Sigmoid colon (tissue), 7 donors: ENCODE results near the gene PTPRO. TPM values are rescaled to one million over a fixed set of nuclear protein-coding genes. Genes with fewer than 3 reads are reported as not detected.
A peak's percentile ranks its signal among the peaks of the same experiment; 100 is the strongest.

Source experiments
- DNase-seq: peaks from one replicate; pipeline ENCODE4 v3.0.0-alpha.2; 2019
- H3K27ac ChIP-seq, 4 donors: fragments of 200-600 bp; sonication (generic); one replicate each; pipeline ENCODE4 v1.5.1; 2016 to 2019; ENCODE audit warnings: mild to moderate bottlenecking in 1 of 4
- H3K27me3 ChIP-seq, 3 donors: fragments of 200-600 bp; sonication (generic); one replicate each; pipeline ENCODE4 v1.5.1; 2019; ENCODE audit warnings: mild to moderate bottlenecking in 1 of 3
- H3K36me3 ChIP-seq, 4 donors: fragments of 200-600 bp; sonication (generic); one replicate each; pipeline ENCODE4 v1.5.1; 2016 to 2019
- H3K4me1 ChIP-seq, 4 donors: fragments of 200-600 bp; sonication (generic); one replicate each; pipeline ENCODE4 v1.5.1; 2017 to 2019
- H3K4me3 ChIP-seq, 4 donors: fragments of 200-600 bp; sonication (generic); one replicate each; pipeline ENCODE4 v1.5.1; 2017 to 2019; ENCODE audit warnings: mild to moderate bottlenecking in 2 of 4, moderate library complexity in 1 of 4
- H3K9me3 ChIP-seq, 4 donors: fragments of 200-600 bp in 3 of 4; sonication (generic) in 3 of 4; one replicate each; pipeline versions ENCODE4 v1.5.1 to v1.6.1; 2013 to 2019
- EP300 ChIP-seq, 4 donors: sonication (generic); formaldehyde crosslinking; IDR thresholded peaks; one replicate each; pipeline ENCODE4 v1.6.1; 2017; ENCODE audit warnings: antibody characterized with exemption in 4 of 4
- POLR2A ChIP-seq, 2 donors: fragments of 450-650 bp; IDR thresholded peaks; one replicate each; pipeline ENCODE4 v1.6.1; 2016; ENCODE audit warnings: antibody characterized with exemption in 2 of 2, mild to moderate bottlenecking in 2 of 2, moderate library complexity in 2 of 2
- POLR2AphosphoS5 ChIP-seq, 4 donors: sonication (generic); formaldehyde crosslinking; IDR thresholded peaks; one replicate each; pipeline ENCODE4 v1.6.1; 2017; ENCODE audit warnings: antibody characterized with exemption in 4 of 4
- WGBS, 2 donors: extraction: QIAGEN DNeasy Blood & Tissue Kit; methylation state at CpG; one replicate each; pipeline ENCODE4 v1.1.7; 2013; 5-methylcytosine and 5-hydroxymethylcytosine counted together
- intact Hi-C: fragments of 100-400 bp; cut with DNase I; formaldehyde crosslinking; loops from one replicate; pipeline ENCODE4 v1.15.1; 2023
- polyA plus RNA-seq, 3 donors: library from polyadenylated mRNA; stranded (reverse); fragments of 200-250 nt; gene quantifications; one replicate each; pipeline ENCODE4 v1.2.3, GENCODE V29; 2013
- total RNA-seq, 4 donors: library from RNA; depleted of rRNA; stranded (reverse); fragments of >200 nt; gene quantifications; one replicate each; pipeline ENCODE4 v1.1.0, GENCODE V29; 2016
- TF ChIP-seq, protein P1 (sequence below), 4 experiments: fragments of 450-650 bp in 3 of 4; fragments of 200-600 bp in 1 of 4; IDR thresholded peaks; one replicate each; pipeline ENCODE4 v1.5.1; 2016 to 2019; ENCODE audit warnings: antibody characterized with exemption in 4 of 4, mild to moderate bottlenecking in 3 of 4, moderate library complexity in 2 of 4
- donor health status: healthy with polysubstance abuse.
- donor health status: Bipolar disorder and iron deficiency.
- donor health status: healthy.

The PTPRO gene
- total and polyA plus RNA-seq, 7 donors, result 0.99 to 8.5 (median 1.9) TPM

GRCh38 chr12:15495746-15496145, 173.4 kb downstream of the PTPRO start:
- TF ChIP-seq POLR2A (IDR thresholded peaks at IDR 0.05), result no peak
- TF ChIP-seq, protein P1, sequence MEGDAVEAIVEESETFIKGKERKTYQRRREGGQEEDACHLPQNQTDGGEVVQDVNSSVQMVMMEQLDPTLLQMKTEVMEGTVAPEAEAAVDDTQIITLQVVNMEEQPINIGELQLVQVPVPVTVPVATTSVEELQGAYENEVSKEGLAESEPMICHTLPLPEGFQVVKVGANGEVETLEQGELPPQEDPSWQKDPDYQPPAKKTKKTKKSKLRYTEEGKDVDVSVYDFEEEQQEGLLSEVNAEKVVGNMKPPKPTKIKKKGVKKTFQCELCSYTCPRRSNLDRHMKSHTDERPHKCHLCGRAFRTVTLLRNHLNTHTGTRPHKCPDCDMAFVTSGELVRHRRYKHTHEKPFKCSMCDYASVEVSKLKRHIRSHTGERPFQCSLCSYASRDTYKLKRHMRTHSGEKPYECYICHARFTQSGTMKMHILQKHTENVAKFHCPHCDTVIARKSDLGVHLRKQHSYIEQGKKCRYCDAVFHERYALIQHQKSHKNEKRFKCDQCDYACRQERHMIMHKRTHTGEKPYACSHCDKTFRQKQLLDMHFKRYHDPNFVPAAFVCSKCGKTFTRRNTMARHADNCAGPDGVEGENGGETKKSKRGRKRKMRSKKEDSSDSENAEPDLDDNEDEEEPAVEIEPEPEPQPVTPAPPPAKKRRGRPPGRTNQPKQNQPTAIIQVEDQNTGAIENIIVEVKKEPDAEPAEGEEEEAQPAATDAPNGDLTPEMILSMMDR (IDR thresholded peaks at IDR 0.05), result no peak
- WGBS, 2 donors, result 0% methylated on average over 1 of the region's 1 CpG
- intact Hi-C loops, result no loop called here
- H3K27me3 ChIP-seq, result no peaks in the 10 kb centered on the region
- H3K4me1 ChIP-seq, result no peaks in the 10 kb centered on the region
- no peak overlapping the region for H3K4me3 ChIP-seq
- H3K9me3 ChIP-seq, result no peaks in the 10 kb centered on the region
- no peak overlapping the region for H3K27ac ChIP-seq
- no peak for DNase-seq
- H3K36me3 ChIP-seq, result no peaks in the 10 kb centered on the region

DNA sequence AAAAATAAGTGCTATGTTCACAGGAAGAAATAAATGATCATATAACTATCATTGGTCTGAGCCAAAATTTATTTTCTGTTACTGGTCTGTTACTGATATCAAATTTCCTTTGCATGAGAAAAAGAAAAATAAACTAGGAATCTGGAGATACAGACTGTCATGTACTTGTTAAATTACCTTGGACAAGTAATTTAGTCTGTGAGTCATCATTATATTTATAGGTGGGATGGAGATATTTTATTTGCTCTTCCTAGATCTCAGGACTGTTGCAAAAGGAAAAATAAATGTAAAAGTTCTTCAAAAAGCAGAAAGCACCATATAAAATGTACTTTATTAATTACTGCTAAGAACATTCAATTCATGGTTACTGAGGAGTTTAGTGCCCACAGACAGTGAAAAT, 174.4 kb downstream of the PTPRO start:
- TF ChIP-seq EP300 (IDR thresholded peaks at IDR 0.05) (no peak), POLR2A (IDR thresholded peaks at IDR 0.05) (no peak)
- Histone ChIP-seq H3K27ac (no peak overlapping the region), H3K27me3 (no peaks in the 10 kb centered on the region), H3K4me3 (no peak overlapping the region), H3K4me1 (no peaks in the 10 kb centered on the region), H3K36me3 (no peaks in the 10 kb centered on the region), H3K9me3 (no peaks in the 10 kb centered on the region)
- no peak for DNase-seq
- intact Hi-C loops, result no loop called here

GRCh38 chr12:15497671-15498292, 175.5 kb downstream of the PTPRO start:
- H3K36me3 ChIP-seq, result no peaks in the 10 kb centered on the region
- intact Hi-C loops, result no loop called here
- no peak overlapping the region for H3K4me3 ChIP-seq
- WGBS, 2 donors, result 55 to 65% methylated on average over 4 of the region's 4 CpGs
- no peak for DNase-seq
- H3K27me3 ChIP-seq, result no peaks in the 10 kb centered on the region
- H3K27ac ChIP-seq, result no peak overlapping the region
- no peaks in the 10 kb centered on the region for H3K9me3 ChIP-seq
- TF ChIP-seq EP300 (IDR thresholded peaks at IDR 0.05), result no peak
- TF ChIP-seq POLR2AphosphoS5 (IDR thresholded peaks at IDR 0.05), result no peak
- TF ChIP-seq, protein P1 (IDR thresholded peaks at IDR 0.05), result no peak
- no peak for TF ChIP-seq POLR2A (IDR thresholded peaks at IDR 0.05)
- H3K4me1 ChIP-seq, result no peaks in the 10 kb centered on the region

DNA sequence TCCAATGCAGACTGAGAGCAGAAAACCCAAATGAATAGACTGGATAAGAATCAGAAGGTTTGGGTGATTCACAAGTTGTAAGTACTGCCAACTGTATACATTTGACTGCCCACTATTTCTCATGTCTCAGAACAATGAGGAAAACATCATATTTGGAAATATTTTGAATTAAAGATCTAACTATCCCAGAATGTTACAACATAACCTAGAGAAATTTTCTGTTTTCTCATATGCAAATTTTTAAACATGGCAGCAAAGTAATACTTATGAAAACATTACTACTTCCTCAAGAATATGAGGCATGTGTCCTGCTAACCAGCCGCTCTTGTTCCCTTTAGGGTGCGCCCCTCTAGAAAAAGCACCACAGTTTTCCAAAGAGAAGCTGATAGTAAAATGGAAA, 179.9 kb downstream of the PTPRO start:
- H3K4me3 ChIP-seq, result no peak overlapping the region
- H3K9me3 ChIP-seq, result no peaks in the 10 kb centered on the region
- intact Hi-C loops, result no loop called here
- TF ChIP-seq, protein P1 (IDR thresholded peaks at IDR 0.05), result no peak
- TF ChIP-seq EP300 (IDR thresholded peaks at IDR 0.05) (no peak), POLR2A (IDR thresholded peaks at IDR 0.05) (no peak), POLR2AphosphoS5 (IDR thresholded peaks at IDR 0.05) (no peak)
- WGBS, 2 donors, result 45 to 46% methylated on average over 2 of the region's 2 CpGs
- no peaks in the 10 kb centered on the region for H3K36me3 ChIP-seq
- H3K4me1 ChIP-seq, result peaks cover 0 to 21% (median 13%) of the 10 kb centered on the region in 4 donors
- H3K27ac ChIP-seq, result no peak overlapping the region
- H3K27me3 ChIP-seq, result no peaks in the 10 kb centered on the region
- no peak for DNase-seq

GRCh38 chr12:15505616-15506015, 183.3 kb downstream of the PTPRO start:
- 77 to 87% methylated on average over 4 of the region's 4 CpGs for WGBS, 2 donors
- TF ChIP-seq POLR2A (IDR thresholded peaks at IDR 0.05) (no peak), EP300 (IDR thresholded peaks at IDR 0.05) (no peak), POLR2AphosphoS5 (IDR thresholded peaks at IDR 0.05) (peak in 1 of 4 donors; percentile 35)
- TF ChIP-seq, protein P1 (IDR thresholded peaks at IDR 0.05), result no peak
- no peak for DNase-seq
- Histone ChIP-seq H3K9me3 (no peaks in the 10 kb centered on the region), H3K4me3 (no peak overlapping the region), H3K36me3 (no peaks in the 10 kb centered on the region), H3K27ac (peak overlapping the region in 2 of 4 donors; percentile 3 to 35), H3K4me1 (peaks cover 0 to 21% (median 13%) of the 10 kb centered on the region in 4 donors), H3K27me3 (no peaks in the 10 kb centered on the region)
- intact Hi-C loops, result no loop called here
